GM03348 (cell line): Measurements from ENCODE around the gene ARHGEF6.

ENCODE experiments used
- DNase-seq: peaks from one replicate; pipeline ENCODE4 v3.0.0; 2012; ENCODE audit warnings: low spot score

ARHGEF6 gene

GRCh38 chrX:136647677-136648360 is 132.9 kb downstream of the ARHGEF6 start, which contains the start of gene CD40LG:
Gene CD40LG, plus strand, starts transcription at chrX:136648158. Its CDS starts 91 bp downstream, at chrX:136648249.
- DNase-seq: no peak

- DNase-seq: no peak
These were observed 134.0 kb downstream of the ARHGEF6 start for GRCh38 chrX:136646602-136647239.

- DNase-seq: no peak
These were observed 137.5 kb downstream of the ARHGEF6 start for GRCh38 chrX:136643243-136643642.

- DNase-seq: peak; percentile 10
These were observed 141.1 kb downstream of the ARHGEF6 start for GRCh38 chrX:136639506-136640176.

GRCh38 chrX:136636121-136636520 is 144.6 kb downstream of the ARHGEF6 start:
- DNase-seq: no peak

GRCh38 chrX:136635235-136635634 is 145.5 kb downstream of the ARHGEF6 start:
- DNase-seq: no peak

GRCh38 chrX:136630881-136631280 is 149.9 kb downstream of the ARHGEF6 start:
- DNase-seq: no peak

GRCh38 chrX:136629084-136629750 is 151.5 kb downstream of the ARHGEF6 start:
- DNase-seq: no peak

GRCh38 chrX:136627409-136627808 is 153.3 kb downstream of the ARHGEF6 start:
- DNase-seq: no peak

GRCh38 chrX:136626891-136627290 is 153.8 kb downstream of the ARHGEF6 start:
- DNase-seq: no peak

- no peak for DNase-seq
These were observed 154.5 kb downstream of the ARHGEF6 start for GRCh38 chrX:136626237-136626636.

GRCh38 chrX:136625246-136625645 is 155.5 kb downstream of the ARHGEF6 start:
- no peak for DNase-seq

- no peak for DNase-seq
These were observed 157.3 kb downstream of the ARHGEF6 start for GRCh38 chrX:136623396-136623795.

GRCh38 chrX:136622568-136622967 is 158.2 kb downstream of the ARHGEF6 start:
- no peak for DNase-seq

- DNase-seq: no peak
These were observed 160.0 kb downstream of the ARHGEF6 start for GRCh38 chrX:136620780-136621179.

GRCh38 chrX:136619899-136620505 is 160.7 kb downstream of the ARHGEF6 start:
- no peak for DNase-seq

GRCh38 chrX:136616987-136617685 is 163.6 kb downstream of the ARHGEF6 start:
- DNase-seq: no peak
